ENCODE measurements around the gene ASCL3. TPM values are rescaled to one million over a fixed set of nuclear protein-coding genes. Genes with fewer than 3 reads are reported as not detected.

ASCL3 gene
- polyA plus RNA-seq, 1 experiment: not detected

- no peaks in the 10 kb centered on the region for H3K27me3 ChIP-seq (ENCODE audit: control insufficient read depth, insufficient read depth, low read length)
- CTCF ChIA-PET: interaction anchor here (0.9 to 1.1 kb wide), 2 partner anchors 13 to 30 kb away, joined by 3 to 4 read pairs; partner anchors contain the start of gene ASCL3
- H3K27ac ChIP-seq (ENCODE audit: low read depth, low read length): no peak overlapping the region
- no peak overlapping the region for H3K4me3 ChIP-seq (ENCODE audit: low read depth, low read length)
- POLR2A ChIA-PET: no interaction called here
- TF ChIP-seq CTCF (IDR thresholded peaks at IDR 0.05; ENCODE audit: low read depth, low read length): no peak
- no peaks in the 10 kb centered on the region for H3K9me3 ChIP-seq (ENCODE audit: control insufficient read depth, insufficient read depth, low read length)
- DNase-seq (ENCODE audit: low read depth, low spot score): no peak
These were observed 13.7 kb downstream of the ASCL3 start for GRCh38 chr11:8928981-8929615.

- POLR2A ChIA-PET: no interaction called here
- Histone ChIP-seq H3K27me3 (ENCODE audit: control insufficient read depth, insufficient read depth, low read length) (no peaks in the 10 kb centered on the region), H3K9me3 (ENCODE audit: control insufficient read depth, insufficient read depth, low read length) (no peaks in the 10 kb centered on the region), H3K4me3 (ENCODE audit: low read depth, low read length) (no peak overlapping the region), H3K27ac (ENCODE audit: low read depth, low read length) (no peak overlapping the region)
- no peak for DNase-seq (ENCODE audit: low read depth, low spot score)
- no peak for TF ChIP-seq CTCF (IDR thresholded peaks at IDR 0.05; ENCODE audit: low read depth, low read length)
- CTCF ChIA-PET: interaction anchor here (0.9 kb wide), 1 partner anchor 31 kb away, joined by 4 read pairs; no protein-coding TSS in a partner anchor
These were observed 14.6 kb downstream of the ASCL3 start for GRCh38 chr11:8928205-8928604.

GRCh38 chr11:8927233-8927632, 15.6 kb downstream of the ASCL3 start:
- POLR2A ChIA-PET: no interaction called here
- no peak for DNase-seq (ENCODE audit: low read depth, low spot score)
- TF ChIP-seq CTCF (IDR thresholded peaks at IDR 0.05; ENCODE audit: low read depth, low read length): no peak

DNA sequence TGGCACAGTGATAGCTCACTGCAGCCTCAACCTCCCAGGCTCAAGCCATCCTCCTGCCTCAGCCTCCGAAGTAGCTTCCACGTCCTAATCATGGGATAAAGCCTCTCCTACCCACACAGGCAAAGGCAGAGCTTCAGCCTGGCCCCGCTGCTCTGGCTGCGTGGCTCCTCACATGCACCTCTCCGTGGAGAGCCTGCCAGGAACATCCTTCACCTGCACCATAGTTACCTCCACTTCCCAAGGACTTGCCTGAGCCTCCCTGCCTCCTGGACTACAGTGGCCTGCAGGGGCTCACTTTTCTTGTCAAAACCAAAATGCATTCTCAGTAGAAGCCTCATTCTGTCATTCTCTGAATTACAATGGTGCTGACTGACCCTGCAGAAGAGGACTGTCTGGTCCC, 16.6 kb downstream of the ASCL3 start:
- ChIA-PET POLR2A (no interaction called here), CTCF (interaction anchor here (1.1 kb wide), 1 partner anchor 90 kb away, joined by 3 read pairs; no protein-coding TSS in a partner anchor)
- Histone ChIP-seq H3K4me3 (ENCODE audit: low read depth, low read length) (no peak overlapping the region), H3K27me3 (ENCODE audit: control insufficient read depth, insufficient read depth, low read length) (no peaks in the 10 kb centered on the region), H3K27ac (ENCODE audit: low read depth, low read length) (no peak overlapping the region), H3K9me3 (ENCODE audit: control insufficient read depth, insufficient read depth, low read length) (no peaks in the 10 kb centered on the region)
- DNase-seq (ENCODE audit: low read depth, low spot score): no peak
- no peak for TF ChIP-seq CTCF (IDR thresholded peaks at IDR 0.05; ENCODE audit: low read depth, low read length)

More at GRCh38 chr11:8927233-8927632, 15.6 kb downstream of the ASCL3 start:
- H3K27ac ChIP-seq (ENCODE audit: low read depth, low read length): no peak overlapping the region
- CTCF ChIA-PET: no interaction called here
- H3K27me3 ChIP-seq (ENCODE audit: control insufficient read depth, insufficient read depth, low read length): no peaks in the 10 kb centered on the region
- H3K9me3 ChIP-seq (ENCODE audit: control insufficient read depth, insufficient read depth, low read length): no peaks in the 10 kb centered on the region
- H3K4me3 ChIP-seq (ENCODE audit: low read depth, low read length): no peak overlapping the region

DNA sequence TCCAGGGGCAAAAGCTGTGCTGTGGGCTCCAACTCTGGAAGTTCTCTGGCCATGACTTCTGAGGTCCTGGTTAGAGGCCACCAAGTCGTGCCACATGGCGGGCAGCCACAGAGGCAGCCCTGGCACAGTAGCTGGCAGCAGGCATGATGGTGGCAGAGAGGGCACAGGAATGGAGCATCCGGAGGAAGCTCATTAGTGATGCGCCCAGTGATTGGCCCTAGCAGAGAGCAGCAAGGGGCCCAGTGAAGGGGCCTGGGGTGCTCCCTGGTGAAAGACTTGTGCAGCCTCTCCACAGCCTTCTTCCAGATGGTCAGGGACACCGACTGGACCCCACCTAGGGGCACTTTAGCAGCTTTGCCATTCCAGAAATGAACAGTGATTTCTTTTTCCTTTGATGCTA, 17.1 kb downstream of the ASCL3 start:
- Histone ChIP-seq H3K9me3 (ENCODE audit: control insufficient read depth, insufficient read depth, low read length) (no peaks in the 10 kb centered on the region), H3K27ac (ENCODE audit: low read depth, low read length) (no peak overlapping the region), H3K27me3 (ENCODE audit: control insufficient read depth, insufficient read depth, low read length) (no peaks in the 10 kb centered on the region), H3K4me3 (ENCODE audit: low read depth, low read length) (no peak overlapping the region)
- no peak for DNase-seq (ENCODE audit: low read depth, low spot score)
- POLR2A ChIA-PET: no interaction called here
- TF ChIP-seq CTCF (IDR thresholded peaks at IDR 0.05; ENCODE audit: low read depth, low read length): no peak
- CTCF ChIA-PET: interaction anchor here (1.1 kb wide), 1 partner anchor 90 kb away, joined by 3 read pairs; no protein-coding TSS in a partner anchor

Data from AG04450 (cell line).